AG04449 (cell line): ENCODE results near the gene WDR7.

Experiments
- CTCF ChIA-PET: fragments of 350-600 bp; formaldehyde crosslinking; extraction: SDS; loops from one replicate; lab custom pipeline; 2021; ENCODE audit warnings: antibody characterized with exemption; lab: Yijun Ruan, JAX
- POLR2A ChIA-PET: fragments of 400-600, 350-600 bp; formaldehyde crosslinking; extraction: SDS; loops from one replicate; lab custom pipeline; 2020; ENCODE audit warnings: antibody characterized with exemption, inconsistent platforms; lab: Yijun Ruan, JAX
- DNase-seq: peaks from one replicate; pipeline ENCODE4 v3.0.0-alpha.2; 2010; ENCODE audit warnings: low read depth, low spot score
- H3K4me3 ChIP-seq: 2 replicates; pipeline ENCODE4 v1.5.1; 2011; ENCODE audit warnings: low read depth, mild to moderate bottlenecking, control low read depth, low read length
- TF ChIP-seq, protein P1 (sequence below): IDR thresholded peaks from one replicate; pipeline ENCODE4 v1.5.1; 2011; ENCODE audit warnings: mild to moderate bottlenecking, moderate library complexity, low read length, control low read depth, inconsistent platforms; ENCODE audit not compliant: insufficient read depth; ENCODE audit errors: missing control alignments

The WDR7 gene

DNA sequence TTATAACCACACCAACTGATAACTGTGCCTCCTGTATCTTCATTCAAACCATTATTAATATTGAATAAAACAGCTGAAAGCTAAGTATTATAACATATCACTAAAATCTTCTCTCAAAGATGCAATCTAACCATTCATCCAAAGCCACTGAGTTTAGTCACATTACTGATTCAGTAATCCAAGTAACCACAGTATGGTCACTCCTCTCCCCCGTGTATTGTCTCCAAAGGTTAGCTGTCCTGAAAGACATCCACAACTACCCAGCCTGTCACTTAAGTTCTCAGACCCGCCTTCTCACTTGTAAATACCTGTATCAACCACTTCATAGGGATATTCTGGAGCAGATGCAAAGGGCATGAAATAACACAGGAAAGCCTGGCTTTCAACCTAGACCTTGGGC, 282.3 kb downstream of the WDR7 start:
- ChIA-PET CTCF (no interaction called here), POLR2A (no interaction called here)
- TF ChIP-seq, protein P1, sequence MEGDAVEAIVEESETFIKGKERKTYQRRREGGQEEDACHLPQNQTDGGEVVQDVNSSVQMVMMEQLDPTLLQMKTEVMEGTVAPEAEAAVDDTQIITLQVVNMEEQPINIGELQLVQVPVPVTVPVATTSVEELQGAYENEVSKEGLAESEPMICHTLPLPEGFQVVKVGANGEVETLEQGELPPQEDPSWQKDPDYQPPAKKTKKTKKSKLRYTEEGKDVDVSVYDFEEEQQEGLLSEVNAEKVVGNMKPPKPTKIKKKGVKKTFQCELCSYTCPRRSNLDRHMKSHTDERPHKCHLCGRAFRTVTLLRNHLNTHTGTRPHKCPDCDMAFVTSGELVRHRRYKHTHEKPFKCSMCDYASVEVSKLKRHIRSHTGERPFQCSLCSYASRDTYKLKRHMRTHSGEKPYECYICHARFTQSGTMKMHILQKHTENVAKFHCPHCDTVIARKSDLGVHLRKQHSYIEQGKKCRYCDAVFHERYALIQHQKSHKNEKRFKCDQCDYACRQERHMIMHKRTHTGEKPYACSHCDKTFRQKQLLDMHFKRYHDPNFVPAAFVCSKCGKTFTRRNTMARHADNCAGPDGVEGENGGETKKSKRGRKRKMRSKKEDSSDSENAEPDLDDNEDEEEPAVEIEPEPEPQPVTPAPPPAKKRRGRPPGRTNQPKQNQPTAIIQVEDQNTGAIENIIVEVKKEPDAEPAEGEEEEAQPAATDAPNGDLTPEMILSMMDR, result no peak
- no peak for DNase-seq
- H3K4me3 ChIP-seq, result no peak overlapping the region

DNA sequence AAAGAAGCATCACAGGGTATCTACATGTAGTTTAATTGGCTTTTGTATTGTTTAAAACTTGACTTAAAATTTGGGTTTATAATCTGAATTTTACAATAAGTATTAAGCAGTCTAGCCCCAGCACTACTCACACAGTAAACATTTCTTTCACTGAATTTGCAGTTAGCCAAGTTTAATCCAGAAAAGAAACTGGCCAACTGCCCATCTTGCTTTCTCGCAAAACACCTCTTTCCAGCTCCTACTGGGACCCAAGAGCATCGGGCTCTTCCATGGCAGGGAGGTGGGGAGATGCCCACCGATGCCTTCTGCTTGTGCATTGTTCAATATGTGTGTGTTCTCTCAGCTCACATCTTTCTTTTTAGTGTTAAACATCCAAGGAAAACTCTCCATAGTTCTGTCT, 283.0 kb downstream of the WDR7 start:
- CTCF ChIA-PET, result no interaction called here
- no peak for DNase-seq
- POLR2A ChIA-PET, result no interaction called here
- TF ChIP-seq, protein P1, result no peak
- H3K4me3 ChIP-seq, result no peak overlapping the region

GRCh38 chr18:56934906-56935305, 283.7 kb downstream of the WDR7 start:
- ChIA-PET POLR2A (no interaction called here), CTCF (no interaction called here)

GRCh38 chr18:56935434-56936040, 284.4 kb downstream of the WDR7 start:
- ChIA-PET POLR2A (no interaction called here), CTCF (interaction anchor here (1.1 kb wide), 1 partner anchor 11 kb away, joined by 4 read pairs; no protein-coding TSS in a partner anchor)
- TF ChIP-seq, protein P1, result no peak
- H3K4me3 ChIP-seq, result no peak overlapping the region
- DNase-seq, result no peak

More at GRCh38 chr18:56934906-56935305, 283.7 kb downstream of the WDR7 start:
- no peak overlapping the region for H3K4me3 ChIP-seq
- TF ChIP-seq, protein P1, result no peak
- no peak for DNase-seq

- H3K4me3 ChIP-seq, result no peak overlapping the region
- TF ChIP-seq, protein P1, result no peak
- no peak for DNase-seq
- CTCF ChIA-PET, result interaction anchor here (1.1 kb wide), 1 partner anchor 10 kb away, joined by 4 read pairs; no protein-coding TSS in a partner anchor
- POLR2A ChIA-PET, result no interaction called here
These were observed 285.3 kb downstream of the WDR7 start for GRCh38 chr18:56936457-56936856.

- ChIA-PET POLR2A (no interaction called here), CTCF (no interaction called here)
- H3K4me3 ChIP-seq, result no peak overlapping the region
- no peak for DNase-seq
- TF ChIP-seq, protein P1, result no peak
These were observed 286.8 kb downstream of the WDR7 start for GRCh38 chr18:56937874-56938430.
